GM12873 (cell line): ENCODE measurements around the gene SIMC1.

Experiments
- CTCF ChIP-seq: IDR thresholded peaks from 2 replicates; pipeline ENCODE4 v1.5.1; 2012; ENCODE audit warnings: low read depth, mild to moderate bottlenecking, moderate library complexity, low read length, control low read depth; ENCODE audit not compliant: insufficient read depth; ENCODE audit errors: missing control alignments

SIMC1 gene

GRCh38 chr5:176384991-176385390 is 146.8 kb downstream of the SIMC1 start:
- TF ChIP-seq CTCF, result no peak

- no peak for TF ChIP-seq CTCF
Measured at GRCh38 chr5:176386491-176386890, 148.3 kb downstream of the SIMC1 start.

GRCh38 chr5:176387384-176387925 is 149.2 kb downstream of the SIMC1 start:
- no peak for TF ChIP-seq CTCF

GRCh38 chr5:176388003-176388443 is 149.8 kb downstream of the SIMC1 start:
- TF ChIP-seq CTCF, result no peak

DNA sequence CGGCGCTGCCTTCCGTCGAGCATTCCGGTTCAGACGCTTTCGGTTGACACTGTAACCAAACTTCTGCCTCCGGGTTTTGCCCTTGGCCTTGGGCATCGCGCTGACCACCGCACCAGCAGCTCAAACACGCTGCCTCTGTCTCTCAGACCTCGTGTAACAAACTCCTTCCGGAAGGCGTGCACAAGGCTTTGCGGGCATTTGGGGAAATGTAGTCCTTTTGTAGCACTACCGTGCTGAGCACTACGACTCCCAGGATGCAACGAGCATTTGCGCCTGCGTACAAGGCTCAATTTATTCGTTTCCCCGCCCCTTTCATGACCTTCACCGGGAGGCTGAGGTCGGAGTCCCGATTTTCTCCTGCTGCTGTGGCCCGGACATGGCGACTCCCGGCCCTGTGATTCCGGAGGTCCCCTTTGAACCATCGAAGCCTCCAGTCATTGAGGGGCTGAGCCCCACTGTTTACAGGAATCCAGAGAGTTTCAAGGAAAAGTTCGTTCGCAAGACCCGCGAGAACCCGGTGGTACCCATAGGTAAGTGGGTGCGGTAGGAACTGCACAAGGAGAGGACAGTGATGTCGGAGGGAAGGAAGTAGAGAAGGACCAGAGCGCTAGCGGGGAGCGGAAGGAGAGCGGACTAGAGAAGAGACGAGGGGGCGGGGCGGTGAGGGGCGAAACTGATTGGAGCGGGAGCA is 150.4 kb downstream of the SIMC1 start, which contains the start of the genes HIGD2A and NOP16:
HIGD2A (plus strand) TSS at position 308 of the 691 bp plus-strand sequence; CDS start at position 377, 69 bp downstream.
NOP16 (minus strand) TSS at position 155 of the 691 bp plus-strand sequence; CDS start at position 96, 59 bp downstream.
- TF ChIP-seq CTCF, result no peak

DNA sequence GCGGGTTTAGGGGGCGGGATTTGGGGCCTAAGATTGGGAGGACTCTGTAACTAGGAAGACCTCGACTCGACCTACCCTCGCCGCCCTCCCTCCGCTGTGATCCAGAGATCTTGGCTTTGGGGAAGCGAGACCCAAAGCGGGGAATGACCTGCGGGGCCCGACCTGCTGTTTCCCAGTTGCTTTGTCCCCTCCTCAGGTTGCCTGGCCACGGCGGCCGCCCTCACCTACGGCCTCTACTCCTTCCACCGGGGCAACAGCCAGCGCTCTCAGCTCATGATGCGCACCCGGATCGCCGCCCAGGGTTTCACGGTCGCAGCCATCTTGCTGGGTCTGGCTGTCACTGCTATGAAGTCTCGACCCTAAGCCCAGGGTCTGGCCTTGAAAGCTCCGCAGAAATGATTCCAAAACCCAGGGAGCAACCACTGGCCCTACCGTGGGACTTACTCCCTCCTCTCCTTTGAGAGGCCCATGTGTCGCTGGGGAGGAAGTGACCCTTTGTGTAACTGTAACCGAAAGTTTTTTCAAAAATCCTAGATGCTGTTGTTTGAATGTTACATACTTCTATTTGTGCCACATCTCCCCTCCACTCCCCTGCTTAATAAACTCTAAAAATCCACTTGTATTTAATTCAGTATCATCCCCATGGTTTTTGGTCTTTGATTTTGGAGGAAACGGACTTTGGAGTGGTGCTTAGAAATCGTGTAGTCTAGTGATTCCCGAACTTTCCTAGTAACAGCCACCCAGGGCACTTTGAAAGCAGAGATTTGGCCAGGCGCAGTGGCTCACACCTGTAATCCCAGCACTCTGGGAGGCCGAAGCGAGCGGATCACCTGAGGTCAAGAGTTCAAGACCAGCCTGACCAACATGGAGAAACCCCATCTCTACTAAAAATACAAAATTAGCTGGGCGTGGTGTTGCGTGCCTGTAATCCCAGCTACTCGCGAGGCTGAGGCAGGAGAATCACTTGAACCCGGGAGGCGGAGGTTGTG is 151.2 kb downstream of the SIMC1 start:
- TF ChIP-seq CTCF, result no peak

GRCh38 chr5:176391479-176391878 is 153.3 kb downstream of the SIMC1 start:
- TF ChIP-seq CTCF, result no peak
